ENCODE results near the gene KCNJ16. TPM values are rescaled to one million over a fixed set of nuclear protein-coding genes. Genes with fewer than 3 reads are reported as not detected.

KCNJ16 gene
- polyA plus RNA-seq, 1 donor: 1.3 TPM

DNA sequence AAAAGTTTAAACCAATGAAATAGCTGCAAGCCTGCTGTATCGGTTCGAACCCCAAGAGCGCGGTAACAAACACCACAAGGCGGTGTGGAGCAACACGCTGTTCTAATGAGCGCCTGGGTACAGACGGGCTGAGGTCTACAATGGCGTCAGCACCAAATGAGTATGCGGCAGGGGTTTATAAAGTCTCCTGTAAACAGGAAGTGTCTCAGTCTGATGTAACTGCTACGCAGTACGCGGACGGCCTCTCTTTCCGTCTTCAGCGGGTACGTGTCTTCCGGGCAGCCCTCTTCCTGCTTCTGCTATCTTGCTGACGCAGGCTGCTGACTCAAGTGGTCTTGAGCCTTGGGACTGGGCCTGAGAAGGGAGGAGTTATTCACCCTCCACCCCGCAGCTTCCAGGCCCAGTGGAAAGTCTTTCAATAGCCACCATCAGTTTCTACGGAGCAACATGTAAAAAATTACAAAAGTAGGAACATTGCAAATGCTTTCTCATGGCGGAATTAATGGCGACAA, 53.8 kb downstream of the KCNJ16 start:
- DNase-seq (ENCODE audit: low read depth): no peak

DNA sequence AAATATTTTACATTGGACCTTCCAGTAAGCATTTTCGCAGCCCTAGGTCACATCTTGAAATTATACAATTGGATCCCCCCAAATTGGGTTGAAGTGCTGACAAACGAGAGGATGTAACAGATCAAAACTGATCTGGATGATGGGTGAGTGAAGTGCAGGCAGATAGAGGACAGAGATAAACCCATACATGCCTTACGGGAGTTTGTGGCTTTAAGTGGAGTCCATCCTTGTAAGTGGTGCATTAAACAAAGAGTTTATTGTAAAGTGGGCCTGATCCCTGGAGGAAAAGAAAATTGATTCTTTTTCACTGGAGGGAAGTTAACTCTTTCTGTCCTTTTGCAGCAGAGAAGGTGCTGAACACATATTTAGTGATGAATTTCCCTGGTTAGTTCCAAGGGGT, 55.3 kb downstream of the KCNJ16 start:
- DNase-seq (ENCODE audit: low read depth): no peak

DNA sequence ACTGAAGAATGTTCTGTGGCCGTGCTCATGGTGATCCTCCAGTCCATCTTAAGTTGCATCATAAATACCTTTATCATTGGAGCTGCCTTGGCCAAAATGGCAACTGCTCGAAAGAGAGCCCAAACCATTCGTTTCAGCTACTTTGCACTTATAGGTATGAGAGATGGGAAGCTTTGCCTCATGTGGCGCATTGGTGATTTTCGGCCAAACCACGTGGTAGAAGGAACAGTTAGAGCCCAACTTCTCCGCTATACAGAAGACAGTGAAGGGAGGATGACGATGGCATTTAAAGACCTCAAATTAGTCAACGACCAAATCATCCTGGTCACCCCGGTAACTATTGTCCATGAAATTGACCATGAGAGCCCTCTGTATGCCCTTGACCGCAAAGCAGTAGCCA, 57.5 kb downstream of the KCNJ16 start:
- DNase-seq (ENCODE audit: low read depth): no peak

DNA sequence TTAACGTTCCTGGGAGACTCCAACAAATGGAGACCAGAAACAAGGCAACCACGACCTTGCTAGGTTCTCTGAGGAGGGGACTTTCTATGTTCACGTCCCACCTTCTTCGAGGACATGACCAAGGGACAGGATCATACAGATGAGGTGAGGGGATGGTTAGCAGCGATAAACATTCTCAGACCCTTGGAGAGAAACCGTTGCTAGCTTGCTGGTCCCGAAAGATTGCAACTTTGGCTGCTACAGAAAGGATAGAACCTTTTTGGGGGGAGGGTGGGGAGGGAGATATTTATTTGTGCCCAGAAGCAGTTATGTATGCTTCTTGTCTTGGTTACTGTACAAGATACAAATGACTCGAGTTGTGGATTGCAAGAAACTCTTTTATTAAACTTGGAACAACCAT, 59.0 kb downstream of the KCNJ16 start:
- DNase-seq (ENCODE audit: low read depth): no peak

DNA sequence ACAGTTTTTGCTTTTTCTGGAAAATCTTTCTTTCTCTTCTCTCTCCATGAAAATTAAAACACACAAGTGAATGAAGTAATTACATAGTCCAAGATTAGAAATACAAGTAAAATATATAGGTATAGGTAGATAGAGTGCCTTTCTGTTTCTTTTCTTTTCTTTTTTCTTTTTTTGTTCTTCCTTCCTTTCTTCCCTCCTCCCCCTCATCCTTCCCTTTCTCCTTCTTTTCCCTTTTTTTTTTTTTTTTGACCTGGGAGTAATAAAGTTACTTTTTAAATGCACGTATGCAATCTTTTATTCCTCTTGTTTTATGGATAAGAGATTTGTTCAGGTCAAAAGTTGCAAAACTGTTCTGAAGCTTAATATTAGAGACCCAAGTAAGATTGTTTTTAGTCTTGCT, 59.8 kb downstream of the KCNJ16 start:
- no peak for DNase-seq (ENCODE audit: low read depth)

DNA sequence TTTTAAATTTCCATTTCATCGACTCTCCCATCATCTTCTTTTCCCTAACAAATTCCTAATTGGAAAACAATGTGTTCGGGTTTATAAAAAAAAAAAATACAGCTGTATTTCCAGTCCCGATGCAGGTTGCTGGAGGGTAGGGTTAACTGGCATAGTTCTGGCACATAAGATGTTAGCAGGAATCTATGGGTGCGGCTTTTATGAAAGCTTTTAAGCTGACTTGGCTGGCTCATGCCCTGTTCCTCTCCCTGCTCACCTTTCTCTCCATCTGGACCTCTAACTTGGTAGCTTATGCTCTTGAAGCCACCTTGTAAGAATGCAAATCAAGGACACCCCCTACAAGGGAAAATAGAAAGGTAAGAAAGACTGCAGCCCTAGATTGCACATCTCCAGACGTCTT, 61.1 kb downstream of the KCNJ16 start:
- no peak for DNase-seq (ENCODE audit: low read depth)

DNA sequence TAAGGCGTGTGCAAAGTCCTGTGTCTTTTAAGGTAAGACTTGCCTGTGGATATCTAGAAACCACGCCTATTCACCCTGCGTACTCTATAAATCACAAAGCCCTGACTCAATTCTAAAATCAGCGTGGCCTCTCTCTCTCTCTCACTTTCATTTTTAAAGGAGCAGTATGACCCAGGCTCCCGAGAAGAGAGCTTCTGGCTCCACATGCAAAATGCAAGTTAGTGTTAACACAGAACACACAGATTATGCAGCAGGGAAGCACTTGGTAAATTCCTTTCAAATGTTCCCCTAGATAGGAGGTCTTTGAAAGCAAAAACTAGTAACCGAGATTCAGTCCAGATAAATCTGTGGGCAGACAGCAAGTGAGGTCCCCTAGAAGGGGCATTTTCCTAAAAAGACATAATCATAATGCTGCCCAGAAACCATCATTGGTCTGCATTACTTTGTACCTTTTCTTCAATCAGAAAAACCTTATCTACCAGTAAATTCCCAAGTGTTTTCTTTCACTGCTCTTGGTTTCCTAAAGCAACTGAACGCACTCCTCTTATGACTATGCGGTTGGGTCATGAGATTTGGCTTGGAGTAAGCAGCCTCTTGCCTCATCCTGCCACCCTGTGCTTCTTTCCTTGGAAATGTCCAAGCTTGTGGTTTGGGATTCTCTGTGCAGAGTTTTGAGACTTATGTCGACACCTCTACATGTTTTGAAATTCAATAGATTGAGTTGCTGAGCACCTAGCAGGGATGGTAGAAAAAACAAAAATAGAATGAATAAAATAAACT, 62.6 kb downstream of the KCNJ16 start:
- no peak for DNase-seq (ENCODE audit: low read depth)

DNA sequence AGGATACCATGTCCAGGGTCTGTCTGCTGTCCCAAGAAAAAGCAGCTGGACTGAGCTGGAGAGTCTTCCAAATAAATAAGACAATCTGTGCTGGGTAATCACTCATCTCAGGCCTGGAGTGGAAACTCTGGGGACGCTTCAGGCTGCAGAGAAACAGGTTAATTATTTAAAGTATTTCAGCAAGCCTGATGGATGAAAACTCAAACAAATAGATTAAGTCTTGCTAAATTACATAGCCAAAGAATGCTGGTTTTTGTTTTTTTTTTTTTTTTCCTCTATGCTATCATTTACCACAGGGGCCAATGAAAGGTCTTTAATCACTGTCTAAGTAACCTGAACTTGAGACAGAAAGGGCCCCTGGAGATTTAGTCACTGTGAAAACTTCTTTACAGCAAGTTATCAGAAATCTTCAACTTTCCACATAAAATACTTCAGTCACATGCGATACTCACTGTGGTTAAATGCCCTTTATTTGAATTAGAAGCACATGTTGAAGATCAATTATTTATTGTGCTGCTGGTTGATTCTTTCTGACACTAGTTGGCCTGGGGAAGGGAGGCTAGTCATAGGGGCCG, 63.4 kb downstream of the KCNJ16 start:
- peak; percentile 60 for DNase-seq (ENCODE audit: low read depth)

DNA sequence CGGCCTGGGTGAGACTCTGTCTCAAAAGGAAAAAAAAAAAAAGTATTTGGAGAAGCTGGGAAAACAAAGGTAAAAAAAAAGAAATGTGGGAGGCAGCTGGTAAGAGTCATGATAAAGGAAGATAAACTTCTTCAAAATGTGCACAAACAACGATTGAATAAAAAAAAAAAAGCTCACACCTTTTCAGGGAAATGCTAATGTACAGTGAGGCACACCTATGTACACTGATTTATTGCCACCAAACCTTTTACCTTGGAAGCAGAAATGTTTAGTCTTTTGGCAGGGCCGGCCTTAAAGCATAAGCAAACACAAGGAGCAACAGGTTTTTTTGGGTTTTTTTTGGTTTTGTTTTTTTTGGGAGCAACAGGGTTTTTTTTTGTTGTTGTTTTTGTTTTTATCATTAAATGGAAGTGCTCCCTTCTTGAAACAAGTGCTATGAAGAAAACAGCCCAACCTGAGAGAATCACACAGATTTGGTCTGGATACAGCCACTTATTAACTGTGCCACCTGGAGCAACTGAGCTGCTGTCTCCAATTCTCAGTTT, 64.5 kb downstream of the KCNJ16 start:
- DNase-seq (ENCODE audit: low read depth): no peak

DNA sequence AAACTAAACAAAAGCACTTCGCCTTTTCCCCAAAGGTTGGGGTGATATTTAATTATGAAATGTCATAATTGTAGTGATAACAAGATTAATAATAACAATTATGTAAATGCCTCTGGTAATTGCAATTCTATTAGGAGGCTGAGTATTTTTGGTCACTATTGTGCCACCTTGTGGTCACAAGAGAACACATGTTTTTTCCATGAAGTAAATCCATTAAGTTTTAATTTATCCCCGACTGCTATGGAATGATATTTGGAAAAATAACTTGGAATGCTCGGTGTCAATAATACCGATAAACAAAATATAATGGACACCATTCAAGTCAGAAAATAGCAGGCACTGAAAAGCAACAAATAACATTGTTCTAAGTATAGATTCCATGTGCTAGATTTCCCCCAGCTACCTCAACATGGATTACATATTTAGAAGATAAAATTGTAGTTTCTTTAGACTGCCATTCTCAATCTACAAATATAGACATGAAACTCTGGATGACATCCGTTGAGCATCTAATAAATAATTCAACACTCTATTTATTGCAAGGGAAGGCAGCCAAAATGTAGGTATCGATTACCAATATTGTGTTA, 69.3 kb downstream of the KCNJ16 start:
- DNase-seq (ENCODE audit: low read depth): no peak

DNA sequence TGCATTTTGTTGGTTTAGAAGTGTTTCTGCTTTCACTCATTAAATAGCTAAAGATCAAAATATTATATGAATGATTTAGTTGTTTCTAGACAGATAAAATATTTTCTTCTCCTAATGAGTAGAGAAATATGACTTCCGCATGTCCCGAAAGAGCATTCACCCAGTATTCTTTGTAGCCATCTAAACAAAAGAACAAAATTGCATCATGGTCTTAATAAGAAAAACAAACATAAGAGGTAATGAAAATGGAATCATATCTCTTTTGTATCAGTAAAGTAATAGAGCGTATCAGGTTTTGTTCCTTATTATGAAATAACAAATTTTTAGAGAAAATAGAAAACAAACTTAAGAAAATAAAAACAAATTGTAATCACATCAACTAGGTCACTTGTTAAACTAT, 78.2 kb downstream of the KCNJ16 start:
- no peak for DNase-seq (ENCODE audit: low read depth)

DNA sequence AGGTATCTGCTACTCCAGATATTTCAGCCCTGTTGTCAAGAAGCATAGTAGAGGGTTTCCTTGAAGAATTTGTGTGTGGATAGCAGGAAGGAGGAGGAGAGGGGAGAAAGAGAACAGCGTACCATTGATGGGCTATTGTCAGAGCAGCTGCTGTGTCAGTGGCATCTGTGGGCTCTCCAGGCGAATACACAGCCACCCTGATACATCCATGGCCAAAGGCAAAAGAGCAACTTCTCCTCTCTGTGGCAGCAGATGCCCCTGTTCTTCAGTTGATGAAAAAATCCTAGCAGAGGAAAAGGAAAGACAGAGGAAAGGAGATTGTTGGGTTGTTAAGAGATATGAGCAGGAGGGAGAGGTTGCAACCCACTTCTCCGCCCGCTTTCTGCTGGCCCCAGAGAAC, 82.1 kb downstream of the KCNJ16 start:
- DNase-seq (ENCODE audit: low read depth): no peak

DNA sequence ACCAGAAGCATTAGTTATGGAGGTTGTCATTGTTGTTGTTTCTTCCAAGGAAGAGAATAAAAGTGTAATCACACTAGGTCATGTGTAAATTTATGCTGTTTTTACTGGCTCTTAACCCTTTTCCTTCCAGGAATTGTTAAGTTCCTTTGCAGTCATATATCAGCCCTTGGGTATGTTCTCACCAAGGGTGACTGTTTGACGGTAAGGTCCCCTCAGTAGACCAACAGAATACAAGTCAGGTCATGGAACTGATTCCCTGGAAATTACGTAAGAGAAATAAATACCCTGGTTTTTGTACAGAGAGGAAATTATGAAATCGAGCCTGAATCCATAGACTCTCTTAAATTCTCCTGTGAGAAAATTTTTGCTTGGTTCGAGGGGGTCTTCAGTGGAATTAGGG, 83.2 kb downstream of the KCNJ16 start:
- DNase-seq (ENCODE audit: low read depth): no peak

DNA sequence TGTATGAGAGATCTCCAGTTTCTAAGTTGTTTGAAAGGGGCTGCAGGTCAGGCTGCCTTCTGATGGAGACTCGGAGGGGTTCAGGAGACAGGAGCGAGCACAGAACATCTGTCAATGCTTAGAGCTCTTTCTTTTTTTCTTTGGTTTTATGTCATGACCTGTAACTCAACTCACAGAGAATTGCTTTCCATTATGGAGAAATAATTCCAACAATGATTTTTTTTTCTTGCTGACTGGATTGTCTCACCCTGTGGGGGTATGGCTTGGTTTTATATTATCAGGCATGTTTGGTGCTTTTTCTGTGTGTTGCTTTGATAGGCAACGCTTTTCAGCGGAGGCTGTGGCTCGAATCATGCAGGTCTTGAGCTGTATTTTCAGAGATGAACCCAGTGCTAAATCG, 83.6 kb downstream of the KCNJ16 start:
- no peak for DNase-seq (ENCODE audit: low read depth)

DNA sequence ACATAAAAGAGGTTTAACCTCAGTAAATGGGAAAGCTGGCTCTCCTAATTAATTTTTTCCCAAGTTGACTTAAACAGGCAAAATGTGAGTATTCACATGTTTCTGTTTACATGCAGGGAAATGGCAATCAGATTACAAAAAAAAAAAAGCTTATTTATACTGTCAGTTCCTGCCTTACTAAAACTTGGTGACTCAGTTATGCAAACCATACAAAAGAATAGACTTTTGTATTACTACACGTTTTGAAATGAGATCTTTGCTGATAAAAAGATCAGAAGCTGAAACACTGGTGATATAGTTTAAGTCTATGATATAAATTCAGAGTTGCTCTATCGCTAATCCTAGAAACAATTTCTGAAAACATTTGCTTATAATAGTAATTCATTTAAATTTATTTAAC, 85.0 kb downstream of the KCNJ16 start:
- DNase-seq (ENCODE audit: low read depth): no peak

DNA sequence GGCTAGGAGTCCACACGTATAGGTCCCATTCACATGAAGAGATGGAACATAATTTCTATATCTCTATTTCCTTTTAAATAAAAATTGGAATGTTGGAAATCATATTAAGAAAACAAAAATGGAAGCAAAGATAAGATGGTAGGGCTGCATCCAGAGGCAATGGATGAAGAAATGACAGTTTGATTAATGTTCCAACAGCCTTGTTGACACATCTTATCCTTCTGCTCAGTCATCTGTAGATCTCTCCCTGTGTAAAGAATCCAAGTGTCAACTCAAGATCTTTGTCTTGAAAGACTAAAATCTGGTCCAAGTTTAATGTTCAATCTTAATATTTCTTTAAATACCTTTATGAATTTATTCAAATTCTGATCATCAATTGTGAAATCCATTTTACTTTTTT, 86.5 kb downstream of the KCNJ16 start:
- DNase-seq (ENCODE audit: low read depth): no peak

DNA sequence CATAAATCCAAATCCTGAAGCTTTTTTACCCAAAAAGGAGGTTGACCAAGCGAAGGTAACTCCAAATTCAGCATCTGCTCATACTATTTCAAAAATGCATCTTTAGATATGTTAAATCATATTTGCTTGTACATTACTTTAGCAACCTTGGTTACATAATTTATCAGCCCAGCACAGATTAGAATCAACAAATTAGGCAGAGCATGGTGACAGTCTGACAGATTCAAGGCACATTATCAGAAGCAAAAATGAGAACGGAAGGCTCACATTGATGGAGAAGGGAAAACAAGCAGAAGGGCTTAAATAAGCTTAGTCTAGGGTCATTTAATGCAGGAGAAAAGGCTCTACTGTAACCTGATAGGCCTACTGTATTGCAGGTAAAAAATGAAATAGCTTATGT, 90.4 kb downstream of the KCNJ16 start:
- no peak for DNase-seq (ENCODE audit: low read depth)

DNA sequence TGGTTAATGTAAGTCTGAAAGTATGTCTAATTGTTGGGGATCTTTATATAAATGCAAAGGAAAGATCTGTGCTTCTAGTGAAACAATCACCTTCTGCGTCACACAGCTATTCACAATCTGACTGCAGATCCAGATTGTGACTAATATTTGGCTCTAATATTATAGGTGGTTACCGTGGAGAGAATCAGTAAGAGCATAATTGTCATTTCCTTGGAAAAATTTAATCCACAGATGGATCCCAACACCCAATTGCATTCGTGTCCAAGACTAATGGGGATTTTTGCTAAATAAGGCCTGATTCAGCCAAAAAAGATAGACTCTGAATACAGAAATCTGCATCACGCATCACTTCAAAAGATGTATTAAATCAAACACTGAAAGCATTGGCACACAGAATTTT, 91.6 kb downstream of the KCNJ16 start:
- DNase-seq (ENCODE audit: low read depth): no peak

DNA sequence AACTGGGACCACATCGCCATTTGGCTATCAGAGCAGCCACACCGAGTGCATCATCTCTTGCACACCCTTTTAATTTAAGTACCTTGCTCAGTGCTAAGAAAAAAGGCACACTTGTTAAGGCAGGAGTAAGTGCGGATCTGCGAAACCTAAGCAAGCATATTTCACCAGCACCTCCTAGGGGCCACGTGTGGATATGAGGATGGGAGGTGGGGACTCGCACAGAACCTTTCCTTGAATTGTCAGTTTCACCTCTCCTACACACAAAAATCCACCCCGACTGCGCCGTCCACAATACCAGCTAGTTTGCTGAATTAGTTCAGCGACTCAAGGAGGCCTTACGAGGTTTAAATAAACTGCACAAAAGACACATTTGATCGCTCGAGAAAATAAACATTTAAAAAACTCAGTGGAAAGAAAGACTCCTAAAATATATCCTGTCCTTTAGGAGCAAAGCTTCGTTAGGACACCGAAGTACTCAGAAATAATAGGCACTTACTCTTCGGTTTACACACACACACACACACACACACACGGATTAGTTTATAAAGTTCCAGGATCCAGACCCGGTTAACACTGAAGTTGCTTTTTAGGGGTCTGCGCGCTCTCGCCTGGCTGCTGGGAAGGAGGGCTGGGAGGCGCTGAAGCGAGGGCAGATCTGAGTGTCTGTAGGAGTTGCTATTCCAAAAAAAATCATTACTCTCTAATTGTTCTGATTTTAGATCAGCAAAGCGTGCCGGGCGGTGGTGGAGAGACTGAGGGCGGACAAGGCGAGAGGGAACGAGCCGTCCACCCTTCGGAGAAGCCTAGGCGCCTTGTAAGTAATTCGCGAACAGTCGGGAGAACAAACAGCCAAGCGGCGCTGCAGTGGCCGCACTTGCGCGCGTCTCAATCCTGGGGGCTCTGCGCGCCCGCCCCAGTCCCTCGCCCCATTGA, 93.3 kb downstream of the KCNJ16 start:
- DNase-seq (ENCODE audit: low read depth): peak; percentile 50

DNA sequence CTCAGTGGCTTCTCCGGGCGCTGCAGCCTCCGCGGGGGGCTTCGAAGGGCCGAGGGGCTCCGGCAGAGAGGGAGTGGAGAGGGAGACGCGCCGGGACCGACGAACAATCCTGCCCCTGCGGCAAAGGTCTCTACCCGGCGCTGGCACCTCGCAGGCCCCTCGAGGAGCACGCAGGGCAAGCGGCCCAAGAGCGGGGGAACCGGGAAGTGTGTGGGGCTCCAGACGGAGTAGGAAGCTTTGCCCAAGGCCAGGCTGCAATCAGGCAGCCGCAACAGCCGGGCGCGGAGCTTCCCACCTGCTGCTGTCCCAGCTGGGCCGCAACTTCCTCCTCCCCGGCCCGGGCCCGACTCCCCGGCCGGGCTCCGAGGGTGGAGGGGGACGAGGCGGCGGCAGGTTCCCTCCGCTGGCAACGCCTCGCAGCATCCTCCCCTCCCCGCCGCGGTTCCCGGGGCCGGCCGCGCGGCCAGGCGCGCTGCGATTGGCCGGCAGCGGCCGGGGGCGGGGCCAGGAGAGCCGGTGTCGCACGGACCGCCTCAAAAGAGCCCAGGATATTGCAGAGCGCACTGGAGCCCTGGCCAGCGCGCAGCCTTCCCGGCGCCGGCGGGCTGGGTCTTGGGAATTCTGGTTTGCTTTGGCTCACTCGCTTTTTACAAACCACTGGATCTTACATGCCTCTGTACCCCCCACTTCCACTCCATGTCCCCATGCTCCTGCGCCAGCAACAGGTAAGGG, 94.1 kb downstream of the KCNJ16 start, which contains the start of gene KCNJ2:
Gene KCNJ2, plus strand, starts transcription at position 556 of the 732 bp plus-strand sequence. CDS start 5,508 bp downstream, outside the sequence.
- DNase-seq (ENCODE audit: low read depth): peak; percentile 63
